Dendritic cell treated with granulocyte-macrophage colony-stimulating factor and Interleukin-4, amounts not matched to agents 40 ng/mL and 50 ng/mL, for 4 days (primary cell): ENCODE measurements around the gene RAD51B.

Experiments
- H3K27ac Mint-ChIP-seq: one replicate; pipeline ENCODE4 v1.8.0; 2022; ENCODE audit warnings: mild to moderate bottlenecking, mixed read lengths
- H3K27me3 Mint-ChIP-seq: one replicate; pipeline ENCODE4 v1.8.0; 2022; ENCODE audit warnings: mild to moderate bottlenecking, mixed read lengths
- H3K36me3 Mint-ChIP-seq: one replicate; pipeline ENCODE4 v1.8.0; 2022; ENCODE audit warnings: low read depth, mixed read lengths
- H3K4me1 Mint-ChIP-seq: one replicate; pipeline ENCODE4 v1.8.0; 2022; ENCODE audit warnings: low read depth, mixed read lengths
- H3K4me3 Mint-ChIP-seq: one replicate; pipeline ENCODE4 v1.8.0; 2022; ENCODE audit warnings: mild to moderate bottlenecking, moderate library complexity, mixed read lengths
- H3K9me3 Mint-ChIP-seq: one replicate; pipeline ENCODE4 v1.8.0; 2022; ENCODE audit warnings: mixed read lengths
- intact Hi-C: fragments of 100-400 bp; cut with micrococcal nuclease; formaldehyde crosslinking; loops from one replicate; pipeline ENCODE4 v1.15.0; 2022

RAD51B gene

GRCh38 chr14:67819563-67820421, at the start of gene RAD51B:
RAD51B (plus strand) TSS chr14:67819779.
- Mint-ChIP-seq H3K4me1 (peaks cover 47% of the 10 kb centered on the region), H3K27me3 (no peaks in the 10 kb centered on the region), H3K27ac (peak within 1 kb of the TSS; percentile 93), H3K36me3 (peaks cover 31% of the 10 kb centered on the region), H3K9me3 (no peaks in the 10 kb centered on the region), H3K4me3 (peak within 1 kb of the TSS; percentile 93)
- intact Hi-C loops = loop anchor here (10.0 kb wide), 1 partner anchor 55 kb away; no protein-coding TSS in a partner anchor

DNA sequence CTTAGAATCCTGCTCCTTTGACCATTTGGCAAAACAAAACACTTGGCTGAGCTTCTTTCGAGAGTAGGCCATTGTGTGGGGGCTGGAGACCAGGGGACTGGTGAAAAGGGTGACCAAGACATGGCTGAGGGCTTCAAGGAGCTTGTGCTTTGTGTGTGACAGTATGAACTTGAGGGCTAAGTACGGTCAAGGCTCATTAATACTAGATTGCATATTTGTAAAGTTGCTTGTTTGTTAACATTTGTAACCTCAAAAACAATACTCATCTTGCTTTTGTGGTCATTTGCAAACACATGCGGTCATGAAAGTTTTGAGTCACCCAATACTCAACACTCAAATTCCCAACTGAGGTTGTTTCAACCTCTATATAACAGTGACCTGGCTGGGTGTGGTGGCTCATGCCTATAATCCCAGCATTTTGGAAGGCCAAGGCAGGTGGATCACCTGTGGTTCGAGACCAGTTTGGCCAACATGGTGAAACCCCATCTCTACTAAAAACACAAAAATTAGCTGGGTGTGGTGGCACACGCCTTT, 45.7 kb upstream of the RAD51B start:
- Mint-ChIP-seq H3K9me3 (no peaks in the 10 kb centered on the region), H3K27ac (no peak overlapping the region), H3K4me1 (peaks cover 10% of the 10 kb centered on the region), H3K36me3 (peaks cover 97% of the 10 kb centered on the region), H3K27me3 (no peaks in the 10 kb centered on the region), H3K4me3 (no peak overlapping the region)
- intact Hi-C loops = no loop called here

DNA sequence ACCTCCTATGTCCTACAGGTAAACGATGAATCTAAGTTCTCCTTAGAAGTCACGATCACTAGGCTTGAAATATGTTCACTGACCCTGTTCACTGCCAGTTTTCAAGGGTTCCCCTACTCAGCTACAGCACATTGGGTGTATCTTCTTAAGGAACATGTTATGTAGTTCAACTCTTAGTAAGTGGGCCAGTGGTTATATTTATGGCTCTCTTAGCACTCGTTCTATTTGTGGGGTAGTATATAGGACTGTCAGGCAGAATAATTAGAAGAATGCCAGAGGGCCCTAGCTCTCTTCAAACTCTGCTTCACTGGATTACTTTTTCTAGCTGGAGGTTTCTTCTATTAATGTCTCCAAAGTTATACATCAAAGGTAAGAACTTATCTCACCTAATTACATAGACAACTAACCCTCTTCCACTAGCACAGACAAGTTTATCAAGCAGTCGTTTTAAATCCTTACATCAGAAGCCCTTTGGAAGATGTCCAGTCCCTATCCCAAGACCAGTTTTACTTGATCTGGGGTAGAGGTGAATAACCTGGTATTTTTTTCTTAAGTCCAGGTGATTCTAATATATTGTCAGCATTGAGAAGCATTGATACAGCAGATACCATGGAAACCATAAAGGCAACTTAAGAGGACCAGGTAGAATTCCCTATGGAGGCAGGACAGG, 42.8 kb upstream of the RAD51B start:
- Mint-ChIP-seq H3K4me1 (peaks cover 4% of the 10 kb centered on the region), H3K36me3 (peaks cover 100% of the 10 kb centered on the region), H3K27me3 (no peaks in the 10 kb centered on the region), H3K4me3 (no peak overlapping the region), H3K9me3 (no peaks in the 10 kb centered on the region), H3K27ac (no peak overlapping the region)
- intact Hi-C loops = no loop called here

DNA sequence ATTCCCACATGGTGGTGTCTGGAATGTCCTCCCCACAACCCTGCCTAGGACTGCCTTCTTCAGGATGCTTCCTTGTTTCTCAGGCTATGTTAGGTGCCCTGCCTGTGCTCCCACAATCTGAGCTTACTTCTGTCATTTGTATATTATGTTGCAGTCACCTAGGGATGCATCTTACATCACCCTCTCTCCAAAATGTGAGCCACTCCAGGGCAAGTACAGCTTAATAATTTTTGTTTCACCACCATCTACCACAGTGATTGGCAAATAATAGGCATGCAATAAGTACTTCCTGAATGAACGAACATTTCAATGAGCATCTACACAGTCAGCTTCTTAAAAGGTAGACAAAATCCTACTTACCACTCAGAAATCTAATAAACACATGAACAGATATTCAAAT, 40.8 kb upstream of the RAD51B start:
- Mint-ChIP-seq H3K9me3 (no peaks in the 10 kb centered on the region), H3K4me1 (no peaks in the 10 kb centered on the region), H3K27ac (no peak overlapping the region), H3K4me3 (no peak overlapping the region), H3K36me3 (peaks cover 100% of the 10 kb centered on the region), H3K27me3 (no peaks in the 10 kb centered on the region)
- intact Hi-C loops = no loop called here

- Mint-ChIP-seq H3K9me3 (no peaks in the 10 kb centered on the region), H3K36me3 (peaks cover 100% of the 10 kb centered on the region), H3K27ac (no peak overlapping the region), H3K4me1 (no peaks in the 10 kb centered on the region), H3K4me3 (no peak overlapping the region), H3K27me3 (no peaks in the 10 kb centered on the region)
- intact Hi-C loops = no loop called here
These were observed 37.5 kb upstream of the RAD51B start for GRCh38 chr14:67782090-67782489.

DNA sequence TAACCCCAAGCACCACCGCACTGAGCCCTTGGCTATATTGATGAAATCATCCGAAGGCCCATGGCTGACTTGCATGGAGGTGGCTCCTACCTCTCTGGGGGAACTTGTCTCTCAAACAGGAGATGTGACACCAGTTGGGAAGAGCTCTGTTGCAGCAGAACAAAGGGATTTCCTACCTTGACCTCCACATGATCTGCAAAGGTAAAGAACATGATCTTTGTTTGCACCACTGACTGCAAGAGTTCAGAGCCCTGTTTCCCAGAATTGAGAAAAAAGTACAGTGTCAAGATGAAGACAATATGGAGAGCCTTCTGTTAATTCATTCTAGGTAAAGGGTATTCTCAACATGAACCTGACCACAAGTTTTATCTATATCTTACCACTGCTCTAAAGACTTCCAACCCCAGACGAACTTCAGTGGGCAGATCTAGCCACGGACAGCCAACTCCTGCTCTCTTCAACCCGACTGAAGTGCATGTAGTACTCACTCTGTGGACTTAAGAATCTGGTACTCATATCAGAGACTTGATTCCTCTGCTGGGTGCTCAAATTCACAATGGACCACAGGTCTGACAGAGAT, 35.2 kb upstream of the RAD51B start:
- Mint-ChIP-seq H3K27ac (no peak overlapping the region), H3K36me3 (peaks cover 100% of the 10 kb centered on the region), H3K4me1 (no peaks in the 10 kb centered on the region)

DNA sequence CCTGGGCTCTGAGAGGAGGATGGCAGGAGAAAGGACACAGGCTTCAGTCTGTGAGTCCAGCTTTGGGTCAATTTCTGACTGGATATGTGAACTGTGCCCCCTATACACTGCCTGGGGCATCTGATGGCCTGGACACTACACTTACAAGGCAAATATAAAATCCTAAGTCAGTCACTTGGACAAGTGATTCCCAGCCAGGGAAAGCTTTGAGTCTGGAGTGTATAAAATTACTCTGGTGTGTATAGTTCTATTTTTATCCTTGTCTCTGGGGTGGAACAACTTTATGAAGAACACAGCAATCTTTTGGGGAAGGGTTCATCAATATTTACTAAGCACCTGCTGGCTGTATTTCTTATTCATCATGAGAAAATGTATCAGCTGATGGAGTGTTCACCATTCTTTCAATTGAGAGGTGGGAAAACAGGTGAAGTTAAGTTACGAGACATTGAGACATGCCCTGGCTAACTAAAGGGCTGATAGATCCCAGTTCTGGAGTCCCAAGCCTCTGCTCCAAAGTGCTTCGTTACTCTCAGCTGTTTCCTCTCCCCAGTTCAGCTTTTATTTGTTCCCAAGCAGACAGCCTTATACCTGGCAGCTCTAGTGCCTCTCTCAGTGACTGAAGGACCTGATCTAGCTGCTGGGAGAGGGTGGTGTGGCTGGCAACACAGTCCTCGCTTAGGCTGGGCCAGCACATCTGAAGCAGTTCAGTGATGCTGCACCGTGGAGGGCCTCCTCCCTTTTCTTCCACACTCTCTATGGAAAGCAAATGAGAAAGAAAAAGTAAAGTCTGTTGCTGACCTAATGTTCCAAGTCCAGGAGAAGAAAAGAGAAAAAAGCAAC, 34.1 kb upstream of the RAD51B start:
- Mint-ChIP-seq H3K4me3 (no peak overlapping the region), H3K27ac (no peak overlapping the region), H3K9me3 (no peaks in the 10 kb centered on the region), H3K27me3 (no peaks in the 10 kb centered on the region), H3K4me1 (no peaks in the 10 kb centered on the region), H3K36me3 (peaks cover 100% of the 10 kb centered on the region)
- intact Hi-C loops = no loop called here

More for the DNA sequence above, 35.2 kb upstream of the RAD51B start:
- Mint-ChIP-seq H3K4me3 (no peak overlapping the region), H3K9me3 (no peaks in the 10 kb centered on the region), H3K27me3 (no peaks in the 10 kb centered on the region)
- intact Hi-C loops = no loop called here

DNA sequence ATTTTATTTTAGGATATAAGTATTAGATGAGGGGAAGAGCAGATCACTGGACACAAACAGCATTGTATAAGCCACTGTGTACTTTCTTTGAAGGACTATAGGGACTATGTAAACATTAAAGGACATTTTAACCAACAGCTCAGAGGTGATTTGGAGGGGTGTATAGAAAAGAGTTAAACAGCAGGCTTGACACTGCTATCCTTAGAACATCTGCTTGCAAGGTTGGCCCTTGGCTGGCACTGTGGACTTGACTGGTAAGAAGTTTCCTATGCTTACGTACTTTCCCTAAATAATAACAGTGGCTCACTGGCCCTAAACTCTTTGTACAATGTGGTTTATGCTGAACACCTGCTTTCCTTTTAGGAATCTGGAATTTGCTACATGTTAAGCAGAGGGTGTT, 31.9 kb upstream of the RAD51B start:
- H3K27ac Mint-ChIP-seq = no peak overlapping the region
- peaks cover 97% of the 10 kb centered on the region for H3K36me3 Mint-ChIP-seq
- no peaks in the 10 kb centered on the region for H3K4me1 Mint-ChIP-seq
- intact Hi-C loops = no loop called here
- H3K4me3 Mint-ChIP-seq = no peak overlapping the region
- H3K27me3 Mint-ChIP-seq = no peaks in the 10 kb centered on the region
- no peaks in the 10 kb centered on the region for H3K9me3 Mint-ChIP-seq

- intact Hi-C loops = no loop called here
- H3K9me3 Mint-ChIP-seq = no peaks in the 10 kb centered on the region
- no peaks in the 10 kb centered on the region for H3K4me1 Mint-ChIP-seq
- H3K27me3 Mint-ChIP-seq = no peaks in the 10 kb centered on the region
- no peak overlapping the region for H3K27ac Mint-ChIP-seq
- H3K4me3 Mint-ChIP-seq = no peak overlapping the region
- H3K36me3 Mint-ChIP-seq = peaks cover 93% of the 10 kb centered on the region
These were observed 20.8 kb upstream of the RAD51B start for GRCh38 chr14:67798731-67799130.

GRCh38 chr14:67800743-67801142, 18.8 kb upstream of the RAD51B start:
- no peaks in the 10 kb centered on the region for H3K9me3 Mint-ChIP-seq
- intact Hi-C loops = no loop called here
- H3K4me1 Mint-ChIP-seq = no peaks in the 10 kb centered on the region
- H3K4me3 Mint-ChIP-seq = no peak overlapping the region
- no peak overlapping the region for H3K27ac Mint-ChIP-seq
- peaks cover 93% of the 10 kb centered on the region for H3K36me3 Mint-ChIP-seq
- H3K27me3 Mint-ChIP-seq = no peaks in the 10 kb centered on the region

GRCh38 chr14:67806246-67806645, 13.3 kb upstream of the RAD51B start:
- H3K27ac Mint-ChIP-seq = no peak overlapping the region

GRCh38 chr14:67814821-67815220, 4.8 kb upstream of the RAD51B start:
- H3K27me3 Mint-ChIP-seq = no peaks in the 10 kb centered on the region
- H3K4me1 Mint-ChIP-seq = peaks cover 60% of the 10 kb centered on the region
- peak overlapping the region; percentile 83 for H3K4me3 Mint-ChIP-seq
- intact Hi-C loops = loop anchor here (10.0 kb wide), 1 partner anchor 50 kb away; no protein-coding TSS in a partner anchor
- H3K27ac Mint-ChIP-seq = no peak overlapping the region
- no peaks in the 10 kb centered on the region for H3K9me3 Mint-ChIP-seq
- peaks cover 66% of the 10 kb centered on the region for H3K36me3 Mint-ChIP-seq

More at GRCh38 chr14:67806246-67806645, 13.3 kb upstream of the RAD51B start:
- H3K9me3 Mint-ChIP-seq = no peaks in the 10 kb centered on the region
- no peak overlapping the region for H3K4me3 Mint-ChIP-seq
- peaks cover 98% of the 10 kb centered on the region for H3K36me3 Mint-ChIP-seq
- intact Hi-C loops = no loop called here
- no peaks in the 10 kb centered on the region for H3K27me3 Mint-ChIP-seq
- H3K4me1 Mint-ChIP-seq = no peaks in the 10 kb centered on the region

DNA sequence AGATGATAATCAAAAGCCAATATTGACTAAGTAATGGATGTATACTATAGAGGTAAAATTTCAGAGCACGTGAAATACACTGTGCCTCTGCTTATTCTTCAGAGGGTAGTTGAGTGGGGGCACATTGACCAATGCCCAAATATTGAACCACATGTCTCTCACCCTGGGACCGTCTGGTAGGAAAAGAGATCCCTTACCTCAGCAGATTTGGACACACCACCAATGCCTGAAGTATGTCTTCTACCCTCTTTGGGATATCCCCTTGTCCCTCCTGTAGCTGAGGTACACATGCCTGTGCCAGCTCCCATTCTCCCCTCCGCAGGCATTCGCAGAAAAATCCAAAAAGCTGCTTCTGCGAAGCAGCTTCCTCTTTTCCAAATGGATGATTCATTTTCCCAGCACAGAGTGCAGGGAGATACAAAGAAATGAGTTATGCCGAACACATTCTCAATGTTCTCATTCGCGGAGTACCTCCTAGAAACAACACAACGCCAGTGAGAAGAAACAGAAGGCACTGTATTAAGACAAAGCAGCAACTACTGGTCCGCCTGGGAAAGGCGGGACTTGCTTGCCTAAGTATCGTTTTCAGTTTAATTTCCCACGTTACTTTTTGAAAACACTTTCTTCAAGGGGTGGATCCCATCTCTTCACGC, 3.9 kb upstream of the RAD51B start:
- no peaks in the 10 kb centered on the region for H3K27me3 Mint-ChIP-seq
- H3K36me3 Mint-ChIP-seq = peaks cover 61% of the 10 kb centered on the region
- peak overlapping the region; percentile 83 for H3K4me3 Mint-ChIP-seq
- H3K4me1 Mint-ChIP-seq = peaks cover 65% of the 10 kb centered on the region
- no peaks in the 10 kb centered on the region for H3K9me3 Mint-ChIP-seq
- intact Hi-C loops = loop anchor here (10.0 kb wide), 1 partner anchor 51 kb away; no protein-coding TSS in a partner anchor
- H3K27ac Mint-ChIP-seq = peak overlapping the region; percentile 94
